ENCODE results near the gene ZC3H12A. TPM values are rescaled to one million over a fixed set of nuclear protein-coding genes. Genes with fewer than 3 reads are reported as not detected.

Gene ZC3H12A
- total and polyA plus RNA-seq, 10 of the 15 experiments (the other 5 are each of a cell fraction or from before 2014, with no cell fraction given) = 0.35 to 30.2 (median 13.8) TPM

GRCh38 chr1:37484325-37485051, 10.1 kb downstream of the ZC3H12A start:
- in situ Hi-C loops (cut with MboI) = no loop called here
- TF ChIP-seq REST (IDR thresholded peaks at IDR 0.05; ENCODE audit: low read depth, low read length) (no peak), POLR2A (IDR thresholded peaks at IDR 0.05; ENCODE audit: low read depth, low read length) (peak; percentile 40; the same call in 1 of the 2 replicates), E2F8 (IDR thresholded peaks at IDR 0.05; ENCODE audit: low read depth, partially characterized antibody) (peak; percentile 19), TAF1 (IDR thresholded peaks at IDR 0.05; ENCODE audit: borderline replicate concordance, low read depth, low read length) (no peak), PAX8 (IDR thresholded peaks at IDR 0.05) (no peak), BACH1 (IDR thresholded peaks at IDR 0.05; ENCODE audit: borderline replicate concordance) (0 out of 2 replicates have a peak, but pooled peaks have one; percentile 28), E4F1 (IDR thresholded peaks at IDR 0.05; ENCODE audit: borderline replicate concordance, partially characterized antibody) (no peak), ZBTB40 (IDR thresholded peaks at IDR 0.05; ENCODE audit: borderline replicate concordance) (no peak)

More at GRCh38 chr1:37484325-37485051, 10.1 kb downstream of the ZC3H12A start:
- 74% methylated on average over 7 of the region's 7 CpGs for WGBS (ENCODE audit: insufficient coverage, insufficient replicate concordance, low lambda C conversion rate, missing lambda C conversion rate)
- Histone ChIP-seq H3K36me3 (ENCODE audit: control insufficient read depth in 2 of 2, insufficient read depth in 2 of 2, low read length in 1 of 2) (peaks cover 33 to 41% of the 10 kb centered on the region in 2 experiments; a peak in 3 of 4 replicates), H3K4me2 (ENCODE audit: control insufficient read depth, insufficient read depth) (no peak overlapping the region), H3K4me3 (no peak overlapping the region), H3K9ac (ENCODE audit: control insufficient read depth, insufficient read depth, low read length) (no peak overlapping the region), H2AFZ (ENCODE audit: control insufficient read depth, low read depth, low read length) (no peak overlapping the region), H3K9me3 (replicated peaks; ENCODE audit: control insufficient read depth, insufficient read depth, low read length) (no peaks in the 10 kb centered on the region), H3K79me2 (ENCODE audit: control insufficient read depth, insufficient read depth, low read length) (peaks cover 25% of the 10 kb centered on the region), H3K27me3 (replicated peaks in 1 of 2; ENCODE audit: control insufficient read depth in 2 of 2, insufficient read depth in 2 of 2, low read length in 1 of 2) (no peaks in the 10 kb centered on the region), H4K20me1 (ENCODE audit: control insufficient read depth, insufficient read depth) (peaks cover 3% of the 10 kb centered on the region; the same call in 1 of the 2 replicates), H3K27ac (ENCODE audit: control insufficient read depth, insufficient read depth) (no peak overlapping the region), H3K4me1 (ENCODE audit: control insufficient read depth, insufficient read depth, low read length) (peaks cover 17% of the 10 kb centered on the region)
- no TSS peak for BruUV-seq (replicated peaks)
- POLR2A ChIA-PET = interaction anchor here (0.6 to 3.6 kb wide), 3 partner anchors 9 to 64 kb away, joined by 4 to 35 read pairs (median 5); partner anchors contain the start of gene ZC3H12A
- CTCF ChIA-PET = interaction anchor here (0.9 to 8.1 kb wide), 7 partner anchors 9 to 197 kb away, joined by 3 to 289 read pairs (median 5); no protein-coding TSS in a partner anchor
- FAIRE-seq = no peak
- SMC1A ChIA-PET (ENCODE audit: uncharacterized antibody, unreplicated experiment) = interaction anchor here (0.8 to 4.7 kb wide), 5 partner anchors 9 to 200 kb away, joined by 3 to 128 read pairs (median 3); no protein-coding TSS in a partner anchor
- intact Hi-C loops (cut with micrococcal nuclease; ENCODE audit: unreplicated experiment) = no loop called here
- RAD21 ChIA-PET (ENCODE audit: unreplicated experiment) = interaction anchor here (4.1 to 8.3 kb wide), 2 partner anchors 10 to 30 kb away, joined by 82 to 166 read pairs; partner anchors contain the start of gene ZC3H12A
- no peak for DNase-seq (ENCODE audit: low read depth, low spot score)
- no peak for ATAC-seq

Measured in GM12878 (cell line).